ENCODE results near the gene SRSF10.

The SRSF10 gene

DNA sequence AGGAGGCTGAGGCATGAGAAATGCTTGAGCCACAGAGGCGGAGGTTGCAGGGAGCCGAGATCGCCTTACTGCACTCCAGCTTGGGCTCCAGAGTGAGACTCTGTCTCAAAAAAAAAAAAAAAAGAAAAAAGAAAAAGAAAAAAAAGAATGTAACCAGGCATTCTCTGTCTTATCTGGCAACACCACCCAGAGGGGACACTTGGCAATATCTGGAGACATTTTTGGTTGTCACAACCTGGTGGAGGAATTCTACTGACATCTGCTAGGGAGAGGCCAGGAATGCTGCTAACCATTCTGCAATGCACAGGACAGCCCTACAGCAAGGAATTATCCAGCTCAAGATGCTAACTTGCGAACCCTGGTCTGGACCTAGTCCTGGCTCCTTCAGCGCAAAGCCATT lies 64.7 kb downstream of the SRSF10 start (continued):
- TF ChIP-seq, protein P1, sequence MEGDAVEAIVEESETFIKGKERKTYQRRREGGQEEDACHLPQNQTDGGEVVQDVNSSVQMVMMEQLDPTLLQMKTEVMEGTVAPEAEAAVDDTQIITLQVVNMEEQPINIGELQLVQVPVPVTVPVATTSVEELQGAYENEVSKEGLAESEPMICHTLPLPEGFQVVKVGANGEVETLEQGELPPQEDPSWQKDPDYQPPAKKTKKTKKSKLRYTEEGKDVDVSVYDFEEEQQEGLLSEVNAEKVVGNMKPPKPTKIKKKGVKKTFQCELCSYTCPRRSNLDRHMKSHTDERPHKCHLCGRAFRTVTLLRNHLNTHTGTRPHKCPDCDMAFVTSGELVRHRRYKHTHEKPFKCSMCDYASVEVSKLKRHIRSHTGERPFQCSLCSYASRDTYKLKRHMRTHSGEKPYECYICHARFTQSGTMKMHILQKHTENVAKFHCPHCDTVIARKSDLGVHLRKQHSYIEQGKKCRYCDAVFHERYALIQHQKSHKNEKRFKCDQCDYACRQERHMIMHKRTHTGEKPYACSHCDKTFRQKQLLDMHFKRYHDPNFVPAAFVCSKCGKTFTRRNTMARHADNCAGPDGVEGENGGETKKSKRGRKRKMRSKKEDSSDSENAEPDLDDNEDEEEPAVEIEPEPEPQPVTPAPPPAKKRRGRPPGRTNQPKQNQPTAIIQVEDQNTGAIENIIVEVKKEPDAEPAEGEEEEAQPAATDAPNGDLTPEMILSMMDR (tag by site-specific recombination; IDR thresholded peaks at IDR 0.05), result no peak

DNA sequence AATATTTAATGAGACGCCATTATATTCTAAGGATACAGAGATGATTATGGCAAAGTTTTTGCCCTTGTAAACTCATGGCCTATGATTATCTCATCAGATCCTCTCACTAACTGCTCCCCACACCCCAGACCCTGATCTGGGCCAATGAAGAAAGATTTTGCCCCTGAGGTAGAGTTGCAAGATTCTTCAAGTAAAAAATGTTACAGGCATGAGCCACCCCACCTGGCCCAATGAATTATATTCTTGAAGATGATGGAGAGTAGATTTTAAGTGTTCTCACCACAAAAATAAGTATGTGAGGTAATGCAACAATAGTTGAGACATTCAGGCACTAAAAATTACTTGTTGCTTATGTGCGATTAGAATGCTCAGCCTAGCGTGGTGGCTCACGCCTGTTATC lies 65.2 kb downstream of the SRSF10 start:
- Histone ChIP-seq H3K27ac (ENCODE audit: extremely low read depth, low read depth, low read length) (no peak overlapping the region), H3K9me3 (ENCODE audit: control insufficient read depth, insufficient read depth, low read depth, low read length) (no peaks in the 10 kb centered on the region), H3K4me3 (ENCODE audit: low read depth, low read length) (no peak overlapping the region), H3K36me3 (ENCODE audit: control insufficient read depth in 2 of 2, insufficient read depth in 1 of 2, low read length in 2 of 2) (no peaks in the 10 kb centered on the region), H3K4me1 (ENCODE audit: control insufficient read depth, insufficient read depth, low read length) (no peaks in the 10 kb centered on the region)
- TF ChIP-seq, protein P2, sequence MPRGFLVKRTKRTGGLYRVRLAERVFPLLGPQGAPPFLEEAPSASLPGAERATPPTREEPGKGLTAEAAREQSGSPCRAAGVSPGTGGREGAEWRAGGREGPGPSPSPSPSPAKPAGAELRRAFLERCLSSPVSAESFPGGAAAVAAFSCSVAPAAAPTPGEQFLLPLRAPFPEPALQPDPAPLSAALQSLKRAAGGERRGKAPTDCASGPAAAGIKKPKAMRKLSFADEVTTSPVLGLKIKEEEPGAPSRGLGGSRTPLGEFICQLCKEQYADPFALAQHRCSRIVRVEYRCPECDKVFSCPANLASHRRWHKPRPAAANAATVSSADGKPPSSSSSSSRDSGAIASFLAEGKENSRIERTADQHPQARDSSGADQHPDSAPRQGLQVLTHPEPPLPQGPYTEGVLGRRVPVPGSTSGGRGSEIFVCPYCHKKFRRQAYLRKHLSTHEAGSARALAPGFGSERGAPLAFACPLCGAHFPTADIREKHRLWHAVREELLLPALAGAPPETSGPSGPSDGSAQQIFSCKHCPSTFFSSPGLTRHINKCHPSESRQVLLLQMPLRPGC (tag by site-specific recombination; IDR thresholded peaks at IDR 0.05), result no peak
- TF ChIP-seq SCRT2 (tag by site-specific recombination; IDR thresholded peaks at IDR 0.05), result peak; percentile 54; the same call in 1 of the 2 replicates
- CTCF ChIA-PET, result interaction anchor here (2.5 to 2.8 kb wide), 2 partner anchors 105 to 144 kb away, joined by 29 to 33 read pairs; no protein-coding TSS in a partner anchor
- POLR2A ChIA-PET, result no interaction called here
